Measurements from ENCODE around the gene GJC2. TPM values are rescaled to one million over a fixed set of nuclear protein-coding genes. Genes with fewer than 3 reads are reported as not detected.

GJC2 gene
- total RNA-seq, 2 experiments from 2014 or later = 2.1 to 2.4 TPM

DNA sequence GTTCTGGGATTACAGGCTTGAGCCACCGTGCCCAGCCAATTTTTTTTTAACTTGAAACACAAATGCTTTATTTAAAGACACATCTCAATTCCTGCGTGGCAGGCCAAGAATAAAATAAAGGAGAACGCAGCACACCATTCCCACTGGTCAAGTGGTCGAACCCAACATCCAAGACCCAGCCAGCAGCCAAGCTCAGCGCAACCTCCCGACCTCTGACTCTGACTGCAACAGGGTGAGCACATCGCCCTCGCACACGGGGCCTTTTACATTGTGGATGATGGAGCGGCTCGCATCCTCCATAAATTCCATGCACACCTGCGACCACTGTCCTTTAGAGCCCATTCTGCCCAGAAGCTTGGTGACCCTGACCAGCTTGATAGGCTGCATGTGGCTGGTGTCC lies 15.1 kb upstream of the GJC2 start:
- intact Hi-C loops (cut with DNase I, micrococcal nuclease) = loop anchor here (5.0 to 10.0 kb wide), 4 partner anchors 132 to 330 kb away; partner anchors contain the start of gene TRIM11 (in 1 of the 2)
- ATAC-seq (ENCODE audit: poor library complexity) = no peak

DNA sequence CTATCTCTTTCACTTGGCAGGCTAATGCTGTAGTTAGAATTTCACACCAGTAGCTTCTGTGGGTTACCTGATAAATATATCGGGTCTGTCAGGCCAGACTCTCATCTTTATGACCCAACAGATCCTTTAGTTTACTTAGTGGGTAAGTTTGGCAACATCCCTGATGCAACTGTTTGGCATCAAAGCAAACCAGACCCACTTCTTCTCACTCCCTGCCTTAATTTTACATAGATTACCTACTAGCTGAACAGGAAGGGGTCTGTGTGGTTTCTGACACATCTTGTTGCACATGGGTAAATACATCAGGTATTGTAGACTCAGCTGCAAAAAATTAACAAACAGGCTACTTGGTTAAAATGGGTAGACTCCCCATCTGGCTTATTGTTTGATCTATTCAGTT lies 12.8 kb upstream of the GJC2 start:
- peaks cover 19% of the 10 kb centered on the region for H3K4me1 ChIP-seq (ENCODE audit: insufficient read depth, low read length)
- peaks cover 0 to 3% of the 10 kb centered on the region in 2 experiments for H3K27me3 ChIP-seq (ENCODE audit: control insufficient read depth in 1 of 2, insufficient read depth in 2 of 2, low read length in 2 of 2)
- ChIA-PET POLR2A (interaction anchor here (1.0 to 1.8 kb wide), 2 partner anchors 28 to 30 kb away, joined by 3 to 10 read pairs; partner anchors contain the start of gene IBA57), CTCF (interaction anchor here (3.7 kb wide), 1 partner anchor 29 kb away, joined by 39 read pairs; the partner anchor contains the start of gene IBA57)
- TF ChIP-seq, protein P1, sequence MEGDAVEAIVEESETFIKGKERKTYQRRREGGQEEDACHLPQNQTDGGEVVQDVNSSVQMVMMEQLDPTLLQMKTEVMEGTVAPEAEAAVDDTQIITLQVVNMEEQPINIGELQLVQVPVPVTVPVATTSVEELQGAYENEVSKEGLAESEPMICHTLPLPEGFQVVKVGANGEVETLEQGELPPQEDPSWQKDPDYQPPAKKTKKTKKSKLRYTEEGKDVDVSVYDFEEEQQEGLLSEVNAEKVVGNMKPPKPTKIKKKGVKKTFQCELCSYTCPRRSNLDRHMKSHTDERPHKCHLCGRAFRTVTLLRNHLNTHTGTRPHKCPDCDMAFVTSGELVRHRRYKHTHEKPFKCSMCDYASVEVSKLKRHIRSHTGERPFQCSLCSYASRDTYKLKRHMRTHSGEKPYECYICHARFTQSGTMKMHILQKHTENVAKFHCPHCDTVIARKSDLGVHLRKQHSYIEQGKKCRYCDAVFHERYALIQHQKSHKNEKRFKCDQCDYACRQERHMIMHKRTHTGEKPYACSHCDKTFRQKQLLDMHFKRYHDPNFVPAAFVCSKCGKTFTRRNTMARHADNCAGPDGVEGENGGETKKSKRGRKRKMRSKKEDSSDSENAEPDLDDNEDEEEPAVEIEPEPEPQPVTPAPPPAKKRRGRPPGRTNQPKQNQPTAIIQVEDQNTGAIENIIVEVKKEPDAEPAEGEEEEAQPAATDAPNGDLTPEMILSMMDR (IDR thresholded peaks at IDR 0.05) = no peak
- H3K27ac Mint-ChIP-seq = peak overlapping the region; percentile 73
- peak in 1 of 14 experiments; percentile 52 for DNase-seq
- peaks cover 13% of the 10 kb centered on the region for H3K36me3 Mint-ChIP-seq (ENCODE audit: low read depth)
- H3K27ac ChIP-seq (ENCODE audit: low read depth in 1 of 2, low read length in 2 of 2) = no peak overlapping the region
- intact Hi-C loops (cut with DNase I, micrococcal nuclease) = loop anchor here (2.0 to 10.0 kb wide), 4 partner anchors 54 to 328 kb away; partner anchors contain the start of genes ARF1 (in 1 of the 2) and TRIM11 (in 1 of the 2)
- peaks cover 22% of the 10 kb centered on the region for H3K4me1 Mint-ChIP-seq (ENCODE audit: low read depth)
- H3K9me3 Mint-ChIP-seq = no peaks in the 10 kb centered on the region
- ATAC-seq (ENCODE audit: poor library complexity) = no peak
- no peak overlapping the region for H3K4me3 ChIP-seq (ENCODE audit: low read length)
- H3K36me3 ChIP-seq (ENCODE audit: insufficient read depth, low read length) = peaks cover 4% of the 10 kb centered on the region
- no peak overlapping the region for H3K4me3 Mint-ChIP-seq
- H3K9me3 ChIP-seq (ENCODE audit: control insufficient read depth in 1 of 2, insufficient read depth in 1 of 2, low read length in 2 of 2) = no peaks in the 10 kb centered on the region
- H3K27me3 Mint-ChIP-seq = no peaks in the 10 kb centered on the region

More for the DNA sequence above, 15.1 kb upstream of the GJC2 start:
- no peak for DNase-seq
- POLR2A ChIA-PET = no interaction called here
- CTCF ChIA-PET = no interaction called here
- peaks cover 10% of the 10 kb centered on the region for H3K4me1 ChIP-seq (ENCODE audit: insufficient read depth, low read length)
- peaks cover 7% of the 10 kb centered on the region for H3K4me1 Mint-ChIP-seq (ENCODE audit: low read depth)
- no peak overlapping the region for H3K4me3 Mint-ChIP-seq
- no peak overlapping the region for H3K27ac Mint-ChIP-seq
- H3K27ac ChIP-seq (ENCODE audit: low read depth in 1 of 2, low read length in 2 of 2) = no peak overlapping the region
- no peaks in the 10 kb centered on the region for H3K36me3 ChIP-seq (ENCODE audit: insufficient read depth, low read length)
- peaks cover 10% of the 10 kb centered on the region for H3K27me3 Mint-ChIP-seq
- H3K9me3 ChIP-seq (ENCODE audit: control insufficient read depth in 1 of 2, insufficient read depth in 1 of 2, low read length in 2 of 2) = no peaks in the 10 kb centered on the region
- H3K27me3 ChIP-seq (ENCODE audit: control insufficient read depth in 1 of 2, insufficient read depth in 2 of 2, low read length in 2 of 2) = peaks cover 3 to 4% of the 10 kb centered on the region in 2 experiments
- H3K9me3 Mint-ChIP-seq = no peaks in the 10 kb centered on the region
- H3K4me3 ChIP-seq (ENCODE audit: low read length) = no peak overlapping the region
- TF ChIP-seq, protein P1 (IDR thresholded peaks at IDR 0.05) = no peak
- H3K36me3 Mint-ChIP-seq (ENCODE audit: low read depth) = peaks cover 1% of the 10 kb centered on the region

DNA sequence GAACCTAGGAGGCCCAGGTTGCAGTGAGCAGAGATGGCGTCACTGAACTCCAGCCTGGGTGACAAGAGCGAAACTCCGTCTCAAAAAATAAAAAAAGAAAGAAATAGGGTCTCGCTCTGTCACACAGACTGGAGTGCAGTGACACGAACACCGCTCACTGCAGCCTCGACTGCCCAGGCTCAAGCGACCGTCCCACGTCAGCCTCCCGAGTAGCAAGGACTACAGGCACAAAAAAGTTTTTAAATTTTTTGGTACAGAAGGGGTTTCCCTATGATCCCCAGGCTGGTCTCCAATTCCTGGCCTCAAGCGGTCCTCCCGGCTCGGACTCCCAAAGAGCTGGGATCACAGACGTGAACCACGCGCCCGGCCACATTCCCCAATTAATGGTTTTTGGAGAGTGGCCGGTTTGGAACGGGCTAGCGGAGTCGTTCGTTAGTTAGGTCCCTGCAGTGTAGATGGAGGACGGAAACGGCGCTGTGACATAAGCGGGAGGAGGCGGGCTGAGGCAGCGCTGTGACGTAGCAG lies 10.3 kb upstream of the GJC2 start:
- intact Hi-C loops (cut with DNase I, micrococcal nuclease) = loop anchor here (1.0 to 10.0 kb wide), 5 partner anchors 30 to 325 kb away; partner anchors contain the start of genes MRPL55 (in 1 of the 2) and TRIM11 (in 1 of the 2)

More for the DNA sequence above, 10.3 kb upstream of the GJC2 start:
- peak overlapping the region; percentile 70 for H3K4me3 ChIP-seq (ENCODE audit: low read length)
- no peaks in the 10 kb centered on the region for H3K9me3 Mint-ChIP-seq
- H3K36me3 ChIP-seq (ENCODE audit: insufficient read depth, low read length) = peaks cover 13% of the 10 kb centered on the region
- peak overlapping the region; percentile 82 to 95 for H3K27ac ChIP-seq (ENCODE audit: low read depth in 1 of 2, low read length in 2 of 2)
- peaks cover 45% of the 10 kb centered on the region for H3K4me1 ChIP-seq (ENCODE audit: insufficient read depth, low read length)
- DNase-seq (peak in 1 of 14 experiments; percentile 16), ATAC-seq (ENCODE audit: poor library complexity) (peak; percentile 0)
- H3K4me1 Mint-ChIP-seq (ENCODE audit: low read depth) = peaks cover 44% of the 10 kb centered on the region
- H3K9me3 ChIP-seq (ENCODE audit: control insufficient read depth in 1 of 2, insufficient read depth in 1 of 2, low read length in 2 of 2) = no peaks in the 10 kb centered on the region
- H3K36me3 Mint-ChIP-seq (ENCODE audit: low read depth) = peaks cover 30% of the 10 kb centered on the region
- ChIA-PET CTCF (interaction anchor here (2.2 to 3.7 kb wide), 2 partner anchors 9 to 26 kb away, joined by 11 to 39 read pairs; partner anchors contain the start of gene IBA57), POLR2A (interaction anchor here (1.0 to 1.7 kb wide), 5 partner anchors 12 to 29 kb away, joined by 3 to 10 read pairs (median 7); no protein-coding TSS in a partner anchor)
- TF ChIP-seq, protein P1 (IDR thresholded peaks at IDR 0.05) = no peak
- no peaks in the 10 kb centered on the region for H3K27me3 ChIP-seq (ENCODE audit: control insufficient read depth in 1 of 2, insufficient read depth in 2 of 2, low read length in 2 of 2)
- H3K4me3 Mint-ChIP-seq = peak overlapping the region; percentile 90
- peak overlapping the region; percentile 94 for H3K27ac Mint-ChIP-seq
- no peaks in the 10 kb centered on the region for H3K27me3 Mint-ChIP-seq
